Activated naive CD8-positive, alpha-beta T cell (primary cell): ENCODE results near the gene PLK3.
"Not testable (repeated sequence)": the region's sequence is repeated elsewhere in the genome, so short reads cannot be mapped to it uniquely, and the experiment has no call there.

ENCODE experiments used
- H3K27ac Mint-ChIP-seq: one replicate; pipeline ENCODE4 v1.8.0; 2021; ENCODE audit warnings: mixed read lengths
- H3K27me3 Mint-ChIP-seq: one replicate; pipeline ENCODE4 v1.8.0; 2021; ENCODE audit warnings: mixed read lengths
- H3K36me3 Mint-ChIP-seq: one replicate; pipeline ENCODE4 v1.8.0; 2021; ENCODE audit warnings: mixed read lengths
- H3K4me1 Mint-ChIP-seq: one replicate; pipeline ENCODE4 v1.8.0; 2021; ENCODE audit warnings: low read depth, mixed read lengths
- H3K4me3 Mint-ChIP-seq: one replicate; pipeline ENCODE4 v1.8.0; 2021; ENCODE audit warnings: mild to moderate bottlenecking, mixed read lengths
- H3K9me3 Mint-ChIP-seq: one replicate; pipeline ENCODE4 v1.8.0; 2021; ENCODE audit warnings: low read depth, mixed read lengths

PLK3 gene

GRCh38 chr1:44812822-44813543 lies 12.8 kb downstream of the PLK3 start:
- peaks cover 63% of the 10 kb centered on the region for H3K4me1 Mint-ChIP-seq
- H3K36me3 Mint-ChIP-seq: peaks cover 6% of the 10 kb centered on the region
- H3K4me3 Mint-ChIP-seq: no peak overlapping the region

GRCh38 chr1:44815926-44816325 lies 15.7 kb downstream of the PLK3 start:
- not testable (repeated sequence) for H3K27me3 Mint-ChIP-seq, H3K27ac Mint-ChIP-seq, H3K36me3 Mint-ChIP-seq, H3K9me3 Mint-ChIP-seq
- H3K4me1 Mint-ChIP-seq: peaks cover 58% of the 10 kb centered on the region
- peak overlapping the region; percentile 20 for H3K4me3 Mint-ChIP-seq

More at GRCh38 chr1:44812822-44813543, 12.8 kb downstream of the PLK3 start:
- H3K27me3 Mint-ChIP-seq: no peaks in the 10 kb centered on the region
- no peaks in the 10 kb centered on the region for H3K9me3 Mint-ChIP-seq
- H3K27ac Mint-ChIP-seq: no peak overlapping the region

DNA sequence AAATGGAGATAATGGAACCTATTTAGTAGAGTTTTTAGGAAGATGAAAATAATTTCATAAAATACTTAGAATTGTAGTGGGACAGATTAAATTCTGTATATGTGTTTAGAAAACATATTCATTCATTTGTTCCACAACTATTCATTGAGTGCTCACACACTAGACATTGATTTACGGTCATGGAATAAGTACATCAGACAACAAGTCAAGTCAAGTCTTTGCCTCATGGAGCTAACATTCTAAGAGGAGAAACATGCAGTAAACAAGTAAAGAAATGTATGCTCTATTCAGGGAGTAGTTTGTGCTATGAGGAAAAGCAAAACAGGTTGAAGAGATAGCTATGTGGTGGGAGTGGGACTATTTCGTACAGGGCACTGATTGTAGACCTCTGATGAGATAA lies 17.1 kb downstream of the PLK3 start:
- no peaks in the 10 kb centered on the region for H3K27me3 Mint-ChIP-seq
- H3K4me1 Mint-ChIP-seq: peaks cover 47% of the 10 kb centered on the region
- H3K4me3 Mint-ChIP-seq: no peak overlapping the region
- H3K9me3 Mint-ChIP-seq: no peaks in the 10 kb centered on the region
- H3K36me3 Mint-ChIP-seq: peaks cover 3% of the 10 kb centered on the region
- H3K27ac Mint-ChIP-seq: peak overlapping the region; percentile 64

DNA sequence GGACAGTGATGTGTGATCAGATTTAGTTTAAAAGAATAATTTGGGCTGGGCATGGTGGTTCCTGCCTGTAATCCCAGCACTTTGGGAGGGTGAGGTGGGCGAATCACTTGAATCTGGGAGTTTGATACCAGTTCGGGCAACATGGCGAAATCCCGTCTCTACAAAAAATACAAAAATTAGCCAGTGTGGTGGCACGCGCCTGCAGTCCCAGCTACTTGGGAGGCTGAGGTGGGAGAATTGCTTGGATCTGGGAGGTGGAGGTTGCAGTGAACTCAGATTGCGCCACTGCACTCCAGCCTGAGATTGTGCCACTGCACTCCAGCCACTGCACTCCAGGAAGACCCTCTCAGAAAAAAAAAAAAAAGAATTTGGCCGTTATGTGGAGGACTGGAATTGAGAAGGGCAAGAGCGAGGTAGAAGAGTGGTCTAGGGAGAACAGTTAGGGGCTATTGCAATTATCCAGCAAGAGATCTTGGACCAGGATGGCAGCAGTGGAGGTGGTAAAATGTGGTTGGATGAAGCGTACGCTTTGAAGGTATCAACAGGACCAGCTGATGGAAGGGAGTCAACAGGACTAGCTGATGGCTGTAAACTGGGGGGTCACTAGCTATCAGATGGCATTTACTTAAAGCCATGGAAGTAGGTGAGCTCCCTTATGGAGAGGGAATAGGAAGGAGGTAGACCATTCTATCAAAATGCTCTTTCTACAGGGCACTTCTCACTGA lies 17.8 kb downstream of the PLK3 start:
- Mint-ChIP-seq H3K9me3 (no peaks in the 10 kb centered on the region), H3K36me3 (peaks cover 3% of the 10 kb centered on the region), H3K27me3 (no peaks in the 10 kb centered on the region), H3K4me3 (peak overlapping the region; percentile 67), H3K27ac (peak overlapping the region; percentile 83), H3K4me1 (peaks cover 47% of the 10 kb centered on the region)

DNA sequence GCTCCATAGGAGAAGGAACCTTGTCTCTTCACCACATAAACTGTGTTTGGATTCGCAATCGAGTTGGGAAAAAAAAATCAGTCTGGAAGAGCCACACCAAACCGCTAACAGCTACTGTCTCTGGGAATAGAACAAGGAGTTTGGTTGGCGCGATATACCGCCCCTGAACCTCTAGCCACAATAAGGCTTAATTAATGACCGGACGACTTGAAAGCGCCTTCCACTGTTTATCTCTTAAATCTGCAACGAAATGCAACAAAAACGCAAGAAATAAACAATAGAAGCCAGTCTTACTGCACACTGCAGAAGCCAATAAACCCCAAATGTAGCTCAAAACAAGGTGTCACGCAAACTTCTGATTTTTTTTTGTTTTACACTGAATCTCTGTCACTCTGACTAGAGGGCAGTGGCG lies 19.0 kb downstream of the PLK3 start:
- no peaks in the 10 kb centered on the region for H3K27me3 Mint-ChIP-seq
- peak overlapping the region; percentile 100 for H3K27ac Mint-ChIP-seq
- H3K9me3 Mint-ChIP-seq: no peaks in the 10 kb centered on the region
- peaks cover 3% of the 10 kb centered on the region for H3K36me3 Mint-ChIP-seq
- H3K4me3 Mint-ChIP-seq: peak overlapping the region; percentile 90
- H3K4me1 Mint-ChIP-seq: peaks cover 44% of the 10 kb centered on the region

- no peaks in the 10 kb centered on the region for H3K27me3 Mint-ChIP-seq
- H3K27ac Mint-ChIP-seq: peak overlapping the region; percentile 100
- peaks cover 41% of the 10 kb centered on the region for H3K4me1 Mint-ChIP-seq
- peak overlapping the region; percentile 90 for H3K4me3 Mint-ChIP-seq
- peaks cover 3% of the 10 kb centered on the region for H3K36me3 Mint-ChIP-seq
- H3K9me3 Mint-ChIP-seq: no peaks in the 10 kb centered on the region
These were observed 19.6 kb downstream of the PLK3 start for GRCh38 chr1:44819608-44820327.

- H3K27me3 Mint-ChIP-seq: no peaks in the 10 kb centered on the region
- H3K4me3 Mint-ChIP-seq: peak overlapping the region; percentile 90
- H3K4me1 Mint-ChIP-seq: peaks cover 36% of the 10 kb centered on the region
- H3K27ac Mint-ChIP-seq: peak overlapping the region; percentile 100
- H3K9me3 Mint-ChIP-seq: no peaks in the 10 kb centered on the region
- H3K36me3 Mint-ChIP-seq: no peaks in the 10 kb centered on the region
These were observed 20.4 kb downstream of the PLK3 start for GRCh38 chr1:44820328-44821239.

- Mint-ChIP-seq H3K27me3 (no peaks in the 10 kb centered on the region), H3K36me3 (no peaks in the 10 kb centered on the region), H3K9me3 (no peaks in the 10 kb centered on the region), H3K27ac (peak overlapping the region; percentile 100), H3K4me1 (peaks cover 36% of the 10 kb centered on the region), H3K4me3 (peak overlapping the region; percentile 90)
These were observed 21.1 kb downstream of the PLK3 start for GRCh38 chr1:44821240-44821715.

DNA sequence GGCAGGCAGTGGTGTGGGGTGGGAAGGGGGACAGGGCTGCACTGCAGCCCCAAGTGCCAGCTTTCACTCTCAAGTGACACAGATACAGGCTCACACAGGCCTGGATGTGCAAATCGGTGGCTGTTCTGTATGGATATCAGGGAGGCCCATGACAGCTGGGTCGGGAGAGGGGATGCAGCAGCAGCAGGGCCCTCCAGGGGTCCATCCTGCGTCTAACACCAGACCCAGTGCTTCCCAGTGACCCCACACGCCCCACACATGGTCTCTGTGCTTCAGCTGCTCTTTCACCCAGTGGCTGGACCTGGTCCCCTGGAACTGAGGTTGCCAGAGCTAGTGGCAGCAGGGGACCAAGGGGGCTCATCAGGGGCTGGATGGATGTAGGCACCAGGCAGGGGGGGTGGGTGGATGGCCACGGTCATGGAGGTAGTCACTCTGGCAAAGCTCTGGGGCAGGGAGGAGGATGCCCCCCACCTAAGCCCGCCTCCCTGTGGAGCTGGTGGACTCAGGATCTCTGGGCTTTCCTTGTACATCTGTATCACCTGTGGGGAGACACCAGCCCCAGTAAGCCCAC lies 22.0 kb downstream of the PLK3 start:
- peaks cover 33% of the 10 kb centered on the region for H3K4me1 Mint-ChIP-seq
- no peaks in the 10 kb centered on the region for H3K27me3 Mint-ChIP-seq
- no peak overlapping the region for H3K4me3 Mint-ChIP-seq
- H3K36me3 Mint-ChIP-seq: no peaks in the 10 kb centered on the region
- no peaks in the 10 kb centered on the region for H3K9me3 Mint-ChIP-seq
- H3K27ac Mint-ChIP-seq: no peak overlapping the region

GRCh38 chr1:44822981-44823451 lies 22.8 kb downstream of the PLK3 start:
- H3K4me1 Mint-ChIP-seq: peaks cover 27% of the 10 kb centered on the region
- H3K27ac Mint-ChIP-seq: no peak overlapping the region
- no peaks in the 10 kb centered on the region for H3K36me3 Mint-ChIP-seq
- no peak overlapping the region for H3K4me3 Mint-ChIP-seq
- H3K27me3 Mint-ChIP-seq: no peaks in the 10 kb centered on the region
- no peaks in the 10 kb centered on the region for H3K9me3 Mint-ChIP-seq

DNA sequence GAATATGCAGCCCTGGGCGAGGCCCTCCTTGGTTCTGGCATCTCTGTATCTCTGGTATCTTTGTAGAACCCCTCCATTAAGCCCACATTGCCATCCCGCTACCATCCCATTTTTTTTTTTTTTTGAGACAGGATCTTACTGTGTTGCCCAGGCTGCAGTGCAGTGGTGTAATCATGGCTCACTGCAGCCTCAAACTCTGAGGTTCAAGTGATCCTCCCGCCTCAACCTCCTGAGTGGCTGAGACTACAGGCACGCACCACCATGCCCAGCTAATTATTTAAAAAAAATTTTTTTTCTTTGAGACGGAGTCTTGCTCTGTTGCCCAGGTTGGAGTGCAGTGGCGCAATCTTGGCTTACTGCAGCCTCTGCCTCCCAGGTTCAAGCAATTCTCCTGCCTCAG lies 24.2 kb downstream of the PLK3 start:
- not testable (repeated sequence) for H3K27me3 Mint-ChIP-seq, H3K4me3 Mint-ChIP-seq, H3K9me3 Mint-ChIP-seq, H3K27ac Mint-ChIP-seq, H3K36me3 Mint-ChIP-seq
- H3K4me1 Mint-ChIP-seq: peaks cover 16% of the 10 kb centered on the region

DNA sequence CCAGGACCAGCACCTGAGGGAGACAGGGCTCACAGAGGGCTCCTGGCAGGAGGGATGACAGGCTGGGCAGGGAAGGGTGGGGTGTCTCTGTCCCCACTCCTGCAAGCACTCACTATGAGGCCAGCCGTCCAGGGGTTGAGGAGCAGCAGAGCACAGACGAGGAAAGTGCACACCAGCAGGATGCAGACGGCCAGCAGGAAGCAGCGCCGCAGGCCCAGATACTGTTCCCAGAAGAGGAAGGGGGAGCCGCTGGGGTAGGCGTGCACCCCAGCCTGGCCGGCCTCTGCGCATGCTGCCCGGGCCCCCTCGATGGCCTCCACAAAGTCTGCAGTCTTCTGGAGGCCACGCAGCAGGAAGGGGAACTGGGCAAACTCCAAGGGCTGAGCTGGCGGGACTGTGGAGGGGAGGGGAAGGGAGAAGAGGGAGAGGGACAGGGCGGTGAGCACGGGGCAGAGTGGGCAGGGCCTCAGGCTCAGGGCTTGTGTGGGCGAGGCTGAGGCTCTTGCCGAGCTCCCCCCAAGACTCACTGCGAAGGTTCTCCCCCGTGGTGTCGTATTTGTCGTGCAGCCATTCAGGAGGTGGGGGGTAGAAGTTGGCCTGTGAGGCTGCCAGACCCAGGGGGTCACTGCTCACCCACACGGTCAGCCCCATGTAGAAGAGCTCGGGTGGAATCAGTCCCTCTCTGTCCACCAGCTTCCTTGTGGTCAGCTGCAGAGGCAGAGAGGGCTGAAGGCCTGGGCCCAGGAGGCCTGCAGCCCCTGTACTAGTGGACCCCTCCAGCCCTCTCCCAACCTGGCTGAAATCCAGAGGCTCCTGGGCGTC lies 26.4 kb downstream of the PLK3 start:
- Mint-ChIP-seq H3K9me3 (no peaks in the 10 kb centered on the region), H3K4me3 (no peak overlapping the region), H3K27me3 (no peaks in the 10 kb centered on the region), H3K4me1 (no peaks in the 10 kb centered on the region), H3K36me3 (no peaks in the 10 kb centered on the region), H3K27ac (no peak overlapping the region)

GRCh38 chr1:44827197-44828002 lies 27.2 kb downstream of the PLK3 start:
- Mint-ChIP-seq H3K4me3 (no peak overlapping the region), H3K36me3 (no peaks in the 10 kb centered on the region), H3K27me3 (no peaks in the 10 kb centered on the region), H3K4me1 (no peaks in the 10 kb centered on the region), H3K27ac (no peak overlapping the region), H3K9me3 (no peaks in the 10 kb centered on the region)
